Measurements from ENCODE around the gene ZBTB7C. TPM values are rescaled to one million over a fixed set of nuclear protein-coding genes. Genes with fewer than 3 reads are reported as not detected.
A peak's percentile ranks its signal among the peaks of the same experiment; 100 is the strongest.

The ZBTB7C gene
- total RNA-seq, 1 experiment from 2014 or later = 0.33 TPM

DNA sequence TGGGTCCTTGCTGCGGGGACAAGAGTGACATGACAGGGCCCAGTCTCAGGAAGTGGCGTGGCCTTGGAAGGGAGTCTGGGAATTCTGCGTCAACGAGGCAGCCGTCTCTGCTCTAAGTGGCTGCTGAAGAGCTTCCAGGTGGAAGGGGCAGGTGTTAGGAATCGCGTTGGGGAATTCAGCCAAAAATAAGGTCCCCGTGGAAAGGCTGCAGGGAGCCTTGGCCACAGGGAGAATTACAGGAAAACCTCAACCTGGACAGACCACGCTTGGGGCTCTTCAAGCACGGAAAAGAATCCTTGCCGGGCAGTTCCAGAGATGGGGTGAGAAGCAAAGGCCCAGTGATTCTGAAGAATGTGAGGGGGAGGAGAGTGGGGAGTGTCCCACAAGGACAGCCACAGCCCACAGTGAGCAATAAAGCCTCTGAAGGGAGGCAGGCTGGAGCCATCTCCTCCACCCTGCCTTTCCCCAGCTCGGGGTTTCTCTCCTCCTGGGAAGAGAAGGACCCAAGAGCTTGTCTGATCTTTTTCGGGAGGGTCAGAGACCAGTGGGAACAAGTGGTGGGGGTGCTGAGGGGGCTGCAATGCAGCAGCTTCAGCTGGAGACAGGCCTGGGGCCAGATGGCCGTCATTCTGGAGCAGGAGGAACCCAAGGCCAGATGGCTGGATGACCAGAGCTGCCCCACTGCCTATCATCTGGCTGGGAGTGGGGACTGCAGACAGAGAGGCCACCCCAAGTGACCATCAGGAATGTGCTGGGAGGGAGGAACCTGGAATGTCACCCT lies 372.4 kb downstream of the ZBTB7C start:
- no peak overlapping the region for H2BK120ac ChIP-seq (ENCODE audit: low read depth, low read length, poor library complexity, severe bottlenecking)
- H3K4me1 ChIP-seq (ENCODE audit: insufficient read depth, low read length) = no peaks in the 10 kb centered on the region
- H3K79me1 ChIP-seq (ENCODE audit: insufficient read depth, low read depth, low read length, poor library complexity, severe bottlenecking) = no peaks in the 10 kb centered on the region
- peak overlapping the region in 1 of 3 experiments; percentile 93; a peak in 2 of 7 replicates for H3K27ac Mint-ChIP-seq
- H3K23me2 ChIP-seq (ENCODE audit: insufficient read length, low read depth, low read length, poor library complexity, severe bottlenecking) = no peaks in the 10 kb centered on the region
- H3K14ac ChIP-seq (ENCODE audit: insufficient read depth, low read length) = no peak overlapping the region
- no peaks in the 10 kb centered on the region for H3K36me3 Mint-ChIP-seq (ENCODE audit: insufficient read depth in 1 of 3, low read depth in 3 of 3)
- no peak for DNase-seq
- no peaks in the 10 kb centered on the region for H3K79me2 ChIP-seq (ENCODE audit: insufficient read depth, low read length)
- no peak overlapping the region for H2AFZ ChIP-seq (ENCODE audit: low read length)
- H3K9ac ChIP-seq (ENCODE audit: extremely low read depth, insufficient read length, low read length) = no peak overlapping the region
- no peak overlapping the region for H4K8ac ChIP-seq (replicated peaks; ENCODE audit: insufficient read length, low read depth, low read length)
- no peak overlapping the region for H2BK12ac ChIP-seq (ENCODE audit: insufficient read length, low read depth, low read length)
- no peak overlapping the region for H4K5ac ChIP-seq (ENCODE audit: insufficient read length, low read depth, low read length)
- no peak overlapping the region for H3K56ac ChIP-seq (ENCODE audit: insufficient read length, low read depth, low read length)
- no peak overlapping the region for H4K91ac ChIP-seq (ENCODE audit: insufficient read length, low read depth, low read length)
- H2BK20ac ChIP-seq (ENCODE audit: low read depth, low read length, poor library complexity, severe bottlenecking) = no peak overlapping the region
- H3K23ac ChIP-seq (ENCODE audit: insufficient read length, low read depth, low read length) = no peak overlapping the region
- no peak overlapping the region for H2AK5ac ChIP-seq (ENCODE audit: insufficient read length, low read length)
- no peak overlapping the region for H3T11ph ChIP-seq (ENCODE audit: low read length)
- H3K4me3 Mint-ChIP-seq = no peak overlapping the region
- H3K27me3 ChIP-seq (ENCODE audit: insufficient read depth, low read length) = no peaks in the 10 kb centered on the region
- no peak overlapping the region for H3K18ac ChIP-seq (ENCODE audit: insufficient read length, low read depth, low read length)
- H3K4ac ChIP-seq (ENCODE audit: low read depth, low read length) = no peak overlapping the region
- no peak overlapping the region for H2BK5ac ChIP-seq (ENCODE audit: insufficient read length, low read length)
- H3K9me3 ChIP-seq (ENCODE audit: control insufficient read depth, low read depth, low read length) = no peaks in the 10 kb centered on the region
- no CpG with 5 or more reads among the region's 14 CpGs for WGBS (ENCODE audit: extremely low coverage, insufficient read length, low lambda C conversion rate)
- no peaks in the 10 kb centered on the region for H4K20me1 ChIP-seq (ENCODE audit: control insufficient read depth, insufficient read depth, insufficient read length)
- H3K4me2 ChIP-seq (ENCODE audit: insufficient read depth, insufficient read length, low read length) = no peak overlapping the region
- no peaks in the 10 kb centered on the region; the same call in 1 of the 2 replicates for H3K27me3 Mint-ChIP-seq (ENCODE audit: low read depth)
- no peak overlapping the region for H2BK15ac ChIP-seq (ENCODE audit: low read depth, low read length)
- TF ChIP-seq, protein P1, sequence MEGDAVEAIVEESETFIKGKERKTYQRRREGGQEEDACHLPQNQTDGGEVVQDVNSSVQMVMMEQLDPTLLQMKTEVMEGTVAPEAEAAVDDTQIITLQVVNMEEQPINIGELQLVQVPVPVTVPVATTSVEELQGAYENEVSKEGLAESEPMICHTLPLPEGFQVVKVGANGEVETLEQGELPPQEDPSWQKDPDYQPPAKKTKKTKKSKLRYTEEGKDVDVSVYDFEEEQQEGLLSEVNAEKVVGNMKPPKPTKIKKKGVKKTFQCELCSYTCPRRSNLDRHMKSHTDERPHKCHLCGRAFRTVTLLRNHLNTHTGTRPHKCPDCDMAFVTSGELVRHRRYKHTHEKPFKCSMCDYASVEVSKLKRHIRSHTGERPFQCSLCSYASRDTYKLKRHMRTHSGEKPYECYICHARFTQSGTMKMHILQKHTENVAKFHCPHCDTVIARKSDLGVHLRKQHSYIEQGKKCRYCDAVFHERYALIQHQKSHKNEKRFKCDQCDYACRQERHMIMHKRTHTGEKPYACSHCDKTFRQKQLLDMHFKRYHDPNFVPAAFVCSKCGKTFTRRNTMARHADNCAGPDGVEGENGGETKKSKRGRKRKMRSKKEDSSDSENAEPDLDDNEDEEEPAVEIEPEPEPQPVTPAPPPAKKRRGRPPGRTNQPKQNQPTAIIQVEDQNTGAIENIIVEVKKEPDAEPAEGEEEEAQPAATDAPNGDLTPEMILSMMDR (conservative IDR thresholded peaks at IDR 0.05) = no peak
- no peaks in the 10 kb centered on the region for H3K9me3 Mint-ChIP-seq
- H3K4me1 Mint-ChIP-seq = peaks cover 7 to 9% of the 10 kb centered on the region in 2 experiments; a peak in 3 of 4 replicates
- no peak overlapping the region for H3K27ac ChIP-seq (ENCODE audit: insufficient read length, low read depth, low read length)

All from H9 (cell line).